LoVo (cell line): ENCODE results near the gene MPHOSPH9.

Experiments
- DNase-seq: peaks from one replicate; pipeline ENCODE4 v3.0.0-alpha.2; 2016; ENCODE audit warnings: low spot score

Gene MPHOSPH9

DNA sequence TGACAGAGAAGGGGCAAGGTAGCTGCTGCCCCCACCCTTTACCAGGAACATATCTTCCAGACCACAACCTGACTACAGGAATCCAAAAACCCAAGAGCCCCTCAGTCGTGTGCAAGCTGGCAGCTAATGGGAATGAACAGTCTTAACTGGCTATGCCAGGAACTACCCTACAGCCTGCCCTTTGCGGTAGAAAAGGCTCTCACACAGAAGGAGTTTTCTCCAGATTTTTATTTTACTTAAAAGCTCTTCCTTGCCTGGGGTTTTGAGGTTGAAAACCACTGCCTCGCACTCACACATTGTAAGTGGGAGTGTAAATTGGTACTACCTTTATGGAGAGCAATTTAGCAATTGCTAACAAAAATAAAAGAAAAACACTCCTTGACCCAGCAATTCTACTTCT lies 110.3 kb downstream of the MPHOSPH9 start:
- no peak for DNase-seq

DNA sequence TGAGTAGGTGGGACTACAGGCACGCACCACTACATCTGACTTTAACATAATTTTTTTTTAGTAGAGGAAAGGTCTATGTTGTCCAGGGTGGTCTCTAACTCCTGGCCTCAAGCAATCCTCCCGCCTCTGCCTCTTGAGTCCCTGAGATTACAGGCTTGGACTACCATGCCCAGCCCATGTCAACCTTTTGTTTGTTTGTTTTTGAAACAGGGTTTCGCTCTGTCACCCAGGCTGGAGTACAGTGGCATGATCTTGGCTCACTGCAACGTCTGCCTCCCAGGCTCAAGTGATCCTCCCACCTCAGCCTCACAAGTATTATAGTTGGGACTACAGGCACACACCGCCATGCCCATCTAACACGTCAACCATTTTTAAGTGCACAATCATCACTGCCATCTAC lies 111.3 kb downstream of the MPHOSPH9 start:
- no peak for DNase-seq

DNA sequence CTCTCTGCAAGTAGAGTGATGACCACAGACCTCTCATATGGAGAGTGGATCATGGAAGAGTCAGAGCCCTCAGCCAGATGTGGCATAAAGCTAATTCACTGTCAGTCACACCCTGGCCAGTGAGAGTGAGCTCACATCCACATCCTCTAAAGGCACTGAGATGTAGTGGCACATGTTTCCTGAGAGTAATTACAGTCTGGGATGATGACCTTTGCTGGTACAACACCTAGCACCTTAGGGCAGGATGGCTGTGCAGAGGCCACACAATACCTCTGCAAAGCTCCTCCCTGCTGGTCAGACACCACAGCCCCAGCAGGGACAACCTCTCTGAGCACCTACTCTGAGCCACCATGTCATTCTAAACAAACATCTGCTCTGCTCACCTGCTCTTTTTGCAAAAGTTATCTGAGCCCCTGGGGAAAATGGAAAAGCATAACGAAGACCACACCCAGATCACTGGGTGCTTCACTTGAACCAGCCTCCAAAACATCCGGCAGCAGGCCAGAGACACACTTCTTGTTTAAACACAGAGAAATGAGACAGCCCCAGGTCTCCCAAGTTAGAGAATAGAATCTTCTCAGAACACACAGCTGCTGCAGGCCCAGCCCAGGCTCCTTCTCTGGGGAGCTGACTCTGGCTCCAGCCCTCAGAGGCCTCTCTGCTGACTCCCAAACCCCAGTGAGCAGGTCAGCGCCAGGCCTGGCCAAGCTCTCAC lies 112.3 kb downstream of the MPHOSPH9 start:
- DNase-seq = no peak

DNA sequence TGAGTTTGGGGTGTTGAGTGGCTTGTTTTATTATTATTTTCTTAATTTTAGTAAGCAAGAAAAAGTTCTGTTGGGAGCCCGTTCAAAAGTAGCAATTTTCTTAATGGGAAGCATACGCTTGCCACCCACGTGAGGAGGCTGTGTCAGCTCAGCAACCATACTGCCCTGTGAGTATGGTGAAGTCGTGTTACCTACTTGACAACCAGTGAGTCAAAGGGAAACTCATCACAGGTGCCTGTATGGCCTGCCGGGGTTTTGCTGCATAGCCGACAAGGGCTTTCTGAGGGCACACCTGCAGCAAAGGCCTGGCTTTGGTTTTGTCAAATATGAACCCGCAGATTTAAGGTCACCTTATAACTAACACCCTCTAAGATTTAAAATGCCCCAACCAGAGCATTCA lies 113.1 kb downstream of the MPHOSPH9 start:
- no peak for DNase-seq

- DNase-seq = no peak
These were observed 114.4 kb downstream of the MPHOSPH9 start for GRCh38 chr12:123118497-123118896.

GRCh38 chr12:123115409-123116121 lies 117.4 kb downstream of the MPHOSPH9 start:
- no peak for DNase-seq

- no peak for DNase-seq
These were observed 118.4 kb downstream of the MPHOSPH9 start for GRCh38 chr12:123114304-123115083.

- no peak for DNase-seq
These were observed 119.9 kb downstream of the MPHOSPH9 start for GRCh38 chr12:123113026-123113425.

DNA sequence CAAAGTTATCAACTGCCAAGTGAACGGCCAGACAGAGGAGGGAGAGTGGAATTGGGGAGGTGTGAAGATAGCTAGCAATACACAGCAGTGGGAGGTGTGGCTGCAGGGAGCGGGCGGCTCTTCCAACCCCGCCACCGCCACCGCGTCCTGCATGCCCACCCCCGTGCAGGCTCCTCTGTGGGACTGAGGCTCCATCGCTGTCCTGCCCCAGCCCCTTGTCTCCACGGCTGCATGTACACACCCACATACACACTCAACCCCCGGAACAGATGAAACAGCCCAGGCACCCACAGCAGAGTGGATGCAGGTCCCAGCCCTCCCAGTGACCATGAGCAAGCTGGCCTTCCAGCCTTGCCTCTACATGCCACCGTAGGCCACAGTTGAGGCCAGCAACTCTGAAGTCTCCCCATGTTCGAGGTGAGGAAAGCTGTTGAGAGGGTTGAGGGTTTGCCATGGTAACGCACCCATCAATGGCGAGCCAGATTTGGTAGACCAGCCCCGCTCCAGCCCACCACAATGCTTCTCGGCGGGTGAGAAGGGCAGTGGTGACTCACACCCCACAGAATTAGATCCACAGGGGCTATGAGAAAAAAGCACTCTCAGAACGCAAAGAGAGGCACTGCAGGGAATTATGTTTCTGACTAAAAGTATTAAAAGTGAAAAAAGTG lies 121.3 kb downstream of the MPHOSPH9 start:
- DNase-seq = no peak

GRCh38 chr12:123109319-123109772 lies 123.6 kb downstream of the MPHOSPH9 start:
- no peak for DNase-seq

DNA sequence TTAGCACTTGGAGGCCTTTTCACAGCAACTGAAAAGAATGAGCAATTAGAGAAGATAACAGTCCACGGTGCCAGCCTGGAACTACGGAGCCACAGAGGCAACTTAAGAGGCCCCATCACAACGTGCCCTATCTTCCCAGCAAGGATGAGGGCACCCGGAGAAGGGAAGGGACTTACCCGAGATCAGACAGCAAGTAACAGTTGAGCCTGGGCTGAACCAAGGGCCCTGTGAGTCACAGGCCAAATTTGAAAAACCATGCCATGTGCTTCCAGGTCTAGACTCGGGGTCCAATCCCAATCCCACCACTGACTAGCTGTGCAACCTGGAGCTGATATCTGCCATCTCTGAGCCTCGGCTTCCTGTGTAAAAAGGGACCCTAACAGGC lies 124.3 kb downstream of the MPHOSPH9 start:
- no peak for DNase-seq

- DNase-seq = no peak
These were observed 124.8 kb downstream of the MPHOSPH9 start for GRCh38 chr12:123107926-123108681.

GRCh38 chr12:123106640-123107359 lies 126.1 kb downstream of the MPHOSPH9 start:
- no peak for DNase-seq

DNA sequence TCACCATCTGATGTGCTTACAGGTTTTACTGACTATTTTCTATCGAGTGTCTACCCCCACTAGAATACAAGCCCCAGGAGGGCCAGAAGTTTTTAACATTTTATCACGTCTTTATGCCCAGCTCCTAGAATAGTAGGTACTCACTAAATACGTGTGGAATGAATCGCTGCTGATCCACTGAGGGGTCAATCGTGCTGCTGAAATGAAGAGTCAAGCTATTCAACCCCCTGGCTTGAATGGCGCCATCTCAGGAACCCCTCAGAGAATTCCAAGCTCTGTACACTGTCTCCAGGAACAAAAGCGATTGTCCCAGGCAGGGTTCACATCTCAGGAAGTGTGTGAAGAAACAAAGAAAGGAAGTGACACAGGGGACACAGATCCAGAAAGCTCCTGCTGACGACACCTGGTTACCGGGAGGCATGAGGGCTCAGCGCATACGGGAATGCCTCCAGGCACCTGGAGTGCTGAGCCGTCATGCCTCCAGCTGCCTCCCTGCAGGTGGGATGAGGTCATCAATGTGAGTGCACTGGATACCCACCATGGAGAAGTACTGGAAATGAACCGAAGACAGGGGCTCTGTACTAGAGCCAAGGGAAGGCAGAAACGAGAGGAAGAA lies 127.6 kb downstream of the MPHOSPH9 start:
- DNase-seq = no peak

DNA sequence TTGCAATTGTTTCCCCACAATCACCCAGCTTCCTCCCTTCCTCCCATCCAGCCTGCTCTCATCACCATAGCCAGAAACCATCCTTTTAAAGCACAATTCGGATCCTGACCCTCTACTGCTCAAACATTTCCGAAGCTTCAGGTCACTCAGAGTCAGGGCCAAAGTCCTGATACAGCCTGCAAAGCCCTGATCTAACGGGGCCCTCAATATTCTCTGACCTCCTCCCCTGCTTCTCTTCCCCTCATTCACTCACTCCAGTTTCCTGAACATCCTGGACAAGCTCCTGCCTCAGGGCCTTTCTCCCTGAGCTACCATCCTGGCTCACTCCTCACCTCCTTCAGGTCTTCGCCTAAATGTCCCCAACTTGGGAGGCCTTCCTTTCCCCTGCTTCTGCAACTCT lies 128.1 kb downstream of the MPHOSPH9 start:
- DNase-seq = no peak
